HepG2 (cell line): ENCODE data around the gene CREBBP. TPM values are rescaled to one million over a fixed set of nuclear protein-coding genes. Genes with fewer than 3 reads are reported as not detected.

ENCODE experiments used
- ATAC-seq: fragments of 200-7000 bp; cut with Tn5 transposase; 3 replicates; pipeline ENCODE4 v1.9.1; 2020; ENCODE audit warnings: mild to moderate bottlenecking, moderate library complexity
- BruUV-seq: library from RNA; stranded (reverse); fragments of 400-500 nt; replicated peaks from 2 replicates; lab custom pipeline; 2021; lab: Mats Ljungman, UMichigan
- CTCF ChIA-PET: fragments of 300-600 bp; formaldehyde crosslinking; extraction: SDS; loops from one replicate; lab custom pipeline; 2021; ENCODE audit warnings: low total read pairs, inconsistent platforms, low intra/inter-chr PET ratio; lab: Yijun Ruan, JAX
- POLR2A ChIA-PET: fragments of 350-600 bp; sonication (Branson Sonifier 250); formaldehyde crosslinking; loops from one replicate; lab custom pipeline; 2020; ENCODE audit warnings: antibody characterized with exemption, inconsistent platforms; lab: Yijun Ruan, JAX
- DNase-seq: peaks from one replicate; pipeline ENCODE4 v3.0.0-alpha.2; 2015; ENCODE audit warnings: low spot score
- FAIRE-seq: peaks from 3 replicates; lab custom pipeline; 2011; peaks lifted over from hg19 to GRCh38; lab: Jason Lieb, UNC
- H2AFZ ChIP-seq: one replicate; pipeline ENCODE4 v1.6.1; 2011; ENCODE audit warnings: low read length, inconsistent platforms
- H3K27ac ChIP-seq: fragments of 300-600 bp; 3 replicates; pipeline ENCODE4 v1.8.0; 2011; ENCODE audit warnings: mixed run types, mild to moderate bottlenecking, mixed read lengths, low read length, inconsistent platforms; ENCODE audit not compliant: insufficient read depth; ENCODE audit errors: extremely low read length
- H3K27me3 ChIP-seq, 2 experiments: fragments of 200-600 bp in 1 of 2; 2 replicates in 1 of 2; 3 replicates in 1 of 2; pipeline versions ENCODE4 v1.6.0 to v1.8.0; 2011; ENCODE audit warnings: low read length in 2 of 2, mild to moderate bottlenecking in 2 of 2, moderate library complexity in 2 of 2, inconsistent platforms in 1 of 2; ENCODE audit not compliant: insufficient read depth in 2 of 2, control insufficient read depth in 1 of 2
- H3K36me3 ChIP-seq, 2 experiments: fragments of 200-600 bp in 1 of 2; replicated peaks in 1 of 2; 2 replicates in 1 of 2; 3 replicates in 1 of 2; pipeline versions ENCODE4 v1.5.1 to v1.8.0; 2011; ENCODE audit warnings: low read length in 2 of 2, inconsistent platforms in 1 of 2; ENCODE audit not compliant: insufficient read depth in 2 of 2, control insufficient read depth in 1 of 2
- H3K4me1 ChIP-seq: 2 replicates; pipeline ENCODE4 v1.5.1; 2012; ENCODE audit warnings: low read length, inconsistent platforms; ENCODE audit not compliant: insufficient read depth
- H3K4me2 ChIP-seq: 2 replicates; pipeline ENCODE4 v1.6.0; 2011; ENCODE audit warnings: low read depth, low read length, inconsistent platforms
- H3K4me3 ChIP-seq, 3 experiments: fragments of 200-600 bp in 1 of 3; sonication (generic), shearing (Covaris generic) in 1 of 3; replicated peaks in 1 of 3; 2 replicates each; pipeline ENCODE4 v1.5.1; 2011 to 2016; ENCODE audit warnings: low read length in 3 of 3, inconsistent platforms in 2 of 3, low read depth in 2 of 3, mild to moderate bottlenecking in 2 of 3, control low read depth in 1 of 3, mixed read lengths in 1 of 3; ENCODE audit not compliant: insufficient read depth in 1 of 3
- H3K79me2 ChIP-seq: one replicate; pipeline ENCODE4 v1.6.1; 2011; ENCODE audit warnings: low read length, inconsistent platforms; ENCODE audit not compliant: insufficient read depth
- H3K9ac ChIP-seq: 2 replicates; pipeline ENCODE4 v1.6.0; 2011; ENCODE audit warnings: mild to moderate bottlenecking, low read depth, low read length, inconsistent platforms; ENCODE audit not compliant: insufficient read depth
- H3K9me3 ChIP-seq: 2 replicates; pipeline ENCODE4 v1.5.1; 2012; ENCODE audit warnings: mild to moderate bottlenecking, low read length
- H4K20me1 ChIP-seq: 2 replicates; pipeline ENCODE4 v1.6.0; 2011; ENCODE audit warnings: inconsistent platforms, mild to moderate bottlenecking, low read length, moderate library complexity; ENCODE audit not compliant: insufficient read depth
- MED1 ChIP-seq: sonication (generic); formaldehyde crosslinking; IDR thresholded peaks from 2 replicates; pipeline ENCODE4 v1.4.0; 2020; ENCODE audit warnings: missing genetic modification reagents
- PAWR ChIP-seq: sonication (generic); formaldehyde crosslinking; IDR thresholded peaks from 2 replicates; pipeline ENCODE4 v1.4.0; 2020; ENCODE audit warnings: missing genetic modification reagents, mild to moderate bottlenecking, borderline replicate concordance
- SMC3 ChIP-seq: IDR thresholded peaks from 2 replicates; pipeline ENCODE4 v1.6.1; 2011; ENCODE audit warnings: low read length, improper control_type of control experiment
- SP4 ChIP-seq: sonication (generic); formaldehyde crosslinking; IDR thresholded peaks from 2 replicates; pipeline ENCODE4 v1.8.1; 2023; ENCODE audit warnings: mild to moderate bottlenecking, missing genetic modification reagents
- ZNF331 ChIP-seq: sonication (generic); formaldehyde crosslinking; IDR thresholded peaks from 2 replicates; pipeline ENCODE4 v1.4.0; 2020; ENCODE audit warnings: missing genetic modification reagents
- ZNF430 ChIP-seq: sonication (generic); formaldehyde crosslinking; IDR thresholded peaks from 2 replicates; pipeline ENCODE4 v1.9.0; 2021; ENCODE audit warnings: mild to moderate bottlenecking, missing genetic modification reagents
- WGBS: methylation state at CpG from one replicate; pipeline ENCODE4 v1.1.6; 2017; ENCODE audit warnings: low lambda C conversion rate; 5-methylcytosine and 5-hydroxymethylcytosine counted together
- in situ Hi-C: cut with HindIII; loops from 2 replicates; pipeline ENCODE4 v1.10.0; 2017; ENCODE audit warnings: low pct_unique_long_range_greater_than_20kb; ENCODE audit not compliant: extremely low pct_ligation_motif_present
- intact Hi-C: fragments of 100-400 bp; cut with micrococcal nuclease; formaldehyde crosslinking; loops from one replicate; pipeline ENCODE4 v1.10.0; 2022; ENCODE audit not compliant: unreplicated experiment
- polyA plus RNA-seq, 8 experiments: library from polyadenylated mRNA; depleted of rRNA in 3 of 8; stranded (reverse) in 7 of 8; unstranded in 1 of 8; fragments of >200 nt; fragmentation: Illumina TruSeq in 4 of 8; extraction: Trizol in 4 of 8; gene quantifications; 2 replicates each; pipeline versions ENCODE4 v1.2.1 to v1.2.3, GENCODE V29; 2011 to 2016; ENCODE audit warnings: low read depth in 4 of 8, missing spikeins in 1 of 8, mixed read lengths in 1 of 8; ENCODE audit not compliant: insufficient read depth in 1 of 8
- total RNA-seq, 5 experiments: library from RNA; depleted of rRNA; stranded (reverse); fragments of >200 nt; fragmentation: Illumina TruSeq; extraction: Trizol; gene quantifications; 2 replicates each; pipeline ENCODE4 v1.2.3, GENCODE V29; 2016; ENCODE audit warnings: low read depth in 1 of 5
- TF ChIP-seq, protein P1 (sequence below): IDR thresholded peaks from 2 replicates; pipeline ENCODE4 v1.6.1; 2016; ENCODE audit warnings: mild to moderate bottlenecking
- TF ChIP-seq, protein P2 (sequence below): sonication (generic); formaldehyde crosslinking; IDR thresholded peaks from 2 replicates; pipeline ENCODE4 v1.5.1; 2020; ENCODE audit warnings: missing genetic modification reagents, mild to moderate bottlenecking, borderline replicate concordance
- TF ChIP-seq, protein P3 (sequence below): sonication (generic); formaldehyde crosslinking; IDR thresholded peaks from 2 replicates; pipeline ENCODE4 v1.4.0; 2020; ENCODE audit warnings: mild to moderate bottlenecking, missing genetic modification reagents, borderline replicate concordance
- TF ChIP-seq, protein P4 (sequence below): sonication (generic); formaldehyde crosslinking; IDR thresholded peaks from 2 replicates; pipeline ENCODE4 v1.4.0; 2020; ENCODE audit warnings: missing genetic modification reagents; ENCODE audit errors: not compliant biosample characterization

Gene CREBBP
- total and polyA plus RNA-seq, 2 of the 13 experiments (the other 11 are each of a cell fraction or from before 2014, with no cell fraction given), result 5.3 to 10.4 TPM

DNA sequence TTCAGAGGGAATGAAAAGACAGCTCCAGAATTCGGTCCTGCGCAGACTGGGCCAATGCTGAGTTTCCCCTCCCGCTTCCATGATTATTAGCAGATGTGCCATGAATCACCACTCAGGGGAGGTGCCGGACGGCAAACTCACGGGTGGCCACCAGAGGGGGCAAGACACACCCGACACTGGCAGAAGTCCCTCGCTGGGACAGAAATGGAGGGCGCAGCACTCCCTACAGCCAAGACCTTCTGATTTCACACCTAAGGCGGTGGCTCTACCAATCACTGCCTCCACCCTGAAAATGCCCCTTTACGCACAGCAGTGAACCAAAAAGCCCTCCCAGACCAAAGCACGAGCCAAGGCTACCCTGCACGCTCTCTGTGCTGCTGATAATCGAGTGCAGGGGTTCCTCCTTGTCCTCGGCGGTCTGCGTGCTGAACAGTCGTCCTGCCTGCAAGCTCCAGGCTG is 190.0 kb downstream of the CREBBP start:
- ChIA-PET CTCF (interaction anchor here (2.0 kb wide), 1 partner anchor 218 kb away, joined by 7 read pairs; no protein-coding TSS in a partner anchor), POLR2A (no interaction called here)
- Histone ChIP-seq H3K9ac (no peak overlapping the region), H2AFZ (no peak overlapping the region), H3K79me2 (peaks cover 20% of the 10 kb centered on the region), H3K27me3 (no peaks in the 10 kb centered on the region), H3K4me1 (peaks cover 33% of the 10 kb centered on the region), H3K36me3 (peaks cover 27 to 43% of the 10 kb centered on the region in 2 experiments), H4K20me1 (no peaks in the 10 kb centered on the region), H3K9me3 (no peaks in the 10 kb centered on the region), H3K4me3 (no peak overlapping the region), H3K4me2 (no peak overlapping the region), H3K27ac (no peak overlapping the region)
- 88% methylated on average over 12 of the region's 18 CpGs for WGBS
- in situ Hi-C loops (no loop called here), intact Hi-C loops (loop anchor here (2.0 to 10.0 kb wide), 3 partner anchors 26 to 424 kb away; partner anchors contain the start of genes ADCY9 and TRAP1)
- FAIRE-seq (peak; percentile 26), ATAC-seq (peak; percentile 94), DNase-seq (peak; percentile 66)
- BruUV-seq, result no TSS peak
- TF ChIP-seq, protein P1, sequence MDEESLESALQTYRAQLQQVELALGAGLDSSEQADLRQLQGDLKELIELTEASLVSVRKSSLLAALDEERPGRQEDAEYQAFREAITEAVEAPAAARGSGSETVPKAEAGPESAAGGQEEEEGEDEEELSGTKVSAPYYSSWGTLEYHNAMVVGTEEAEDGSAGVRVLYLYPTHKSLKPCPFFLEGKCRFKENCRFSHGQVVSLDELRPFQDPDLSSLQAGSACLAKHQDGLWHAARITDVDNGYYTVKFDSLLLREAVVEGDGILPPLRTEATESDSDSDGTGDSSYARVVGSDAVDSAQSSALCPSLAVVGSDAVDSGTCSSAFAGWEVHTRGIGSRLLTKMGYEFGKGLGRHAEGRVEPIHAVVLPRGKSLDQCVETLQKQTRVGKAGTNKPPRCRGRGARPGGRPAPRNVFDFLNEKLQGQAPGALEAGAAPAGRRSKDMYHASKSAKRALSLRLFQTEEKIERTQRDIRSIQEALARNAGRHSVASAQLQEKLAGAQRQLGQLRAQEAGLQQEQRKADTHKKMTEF (CRISPR knock-in tag), result peak; percentile 34; the same call in 1 of the 2 replicates
- TF ChIP-seq ZNF430 (CRISPR knock-in tag) (0 out of 2 replicates have a peak, but pooled peaks have one; percentile 35), MED1 (CRISPR knock-in tag) (peak; percentile 28; the same call in 1 of the 2 replicates), PAWR (CRISPR knock-in tag) (no peak), ZNF331 (CRISPR knock-in tag) (0 out of 2 replicates have a peak, but pooled peaks have one; percentile 29), SP4 (CRISPR knock-in tag) (0 out of 2 replicates have a peak, but pooled peaks have one; percentile 37), SMC3 (peak; percentile 81)
- TF ChIP-seq, protein P2, sequence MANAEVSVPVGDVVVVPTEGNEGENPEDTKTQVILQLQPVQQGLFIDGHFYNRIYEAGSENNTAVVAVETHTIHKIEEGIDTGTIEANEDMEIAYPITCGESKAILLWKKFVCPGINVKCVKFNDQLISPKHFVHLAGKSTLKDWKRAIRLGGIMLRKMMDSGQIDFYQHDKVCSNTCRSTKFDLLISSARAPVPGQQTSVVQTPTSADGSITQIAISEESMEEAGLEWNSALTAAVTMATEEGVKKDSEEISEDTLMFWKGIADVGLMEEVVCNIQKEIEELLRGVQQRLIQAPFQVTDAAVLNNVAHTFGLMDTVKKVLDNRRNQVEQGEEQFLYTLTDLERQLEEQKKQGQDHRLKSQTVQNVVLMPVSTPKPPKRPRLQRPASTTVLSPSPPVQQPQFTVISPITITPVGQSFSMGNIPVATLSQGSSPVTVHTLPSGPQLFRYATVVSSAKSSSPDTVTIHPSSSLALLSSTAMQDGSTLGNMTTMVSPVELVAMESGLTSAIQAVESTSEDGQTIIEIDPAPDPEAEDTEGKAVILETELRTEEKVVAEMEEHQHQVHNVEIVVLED (CRISPR knock-in tag), result peak; percentile 38; the same call in 1 of the 2 replicates
- TF ChIP-seq, protein P3, sequence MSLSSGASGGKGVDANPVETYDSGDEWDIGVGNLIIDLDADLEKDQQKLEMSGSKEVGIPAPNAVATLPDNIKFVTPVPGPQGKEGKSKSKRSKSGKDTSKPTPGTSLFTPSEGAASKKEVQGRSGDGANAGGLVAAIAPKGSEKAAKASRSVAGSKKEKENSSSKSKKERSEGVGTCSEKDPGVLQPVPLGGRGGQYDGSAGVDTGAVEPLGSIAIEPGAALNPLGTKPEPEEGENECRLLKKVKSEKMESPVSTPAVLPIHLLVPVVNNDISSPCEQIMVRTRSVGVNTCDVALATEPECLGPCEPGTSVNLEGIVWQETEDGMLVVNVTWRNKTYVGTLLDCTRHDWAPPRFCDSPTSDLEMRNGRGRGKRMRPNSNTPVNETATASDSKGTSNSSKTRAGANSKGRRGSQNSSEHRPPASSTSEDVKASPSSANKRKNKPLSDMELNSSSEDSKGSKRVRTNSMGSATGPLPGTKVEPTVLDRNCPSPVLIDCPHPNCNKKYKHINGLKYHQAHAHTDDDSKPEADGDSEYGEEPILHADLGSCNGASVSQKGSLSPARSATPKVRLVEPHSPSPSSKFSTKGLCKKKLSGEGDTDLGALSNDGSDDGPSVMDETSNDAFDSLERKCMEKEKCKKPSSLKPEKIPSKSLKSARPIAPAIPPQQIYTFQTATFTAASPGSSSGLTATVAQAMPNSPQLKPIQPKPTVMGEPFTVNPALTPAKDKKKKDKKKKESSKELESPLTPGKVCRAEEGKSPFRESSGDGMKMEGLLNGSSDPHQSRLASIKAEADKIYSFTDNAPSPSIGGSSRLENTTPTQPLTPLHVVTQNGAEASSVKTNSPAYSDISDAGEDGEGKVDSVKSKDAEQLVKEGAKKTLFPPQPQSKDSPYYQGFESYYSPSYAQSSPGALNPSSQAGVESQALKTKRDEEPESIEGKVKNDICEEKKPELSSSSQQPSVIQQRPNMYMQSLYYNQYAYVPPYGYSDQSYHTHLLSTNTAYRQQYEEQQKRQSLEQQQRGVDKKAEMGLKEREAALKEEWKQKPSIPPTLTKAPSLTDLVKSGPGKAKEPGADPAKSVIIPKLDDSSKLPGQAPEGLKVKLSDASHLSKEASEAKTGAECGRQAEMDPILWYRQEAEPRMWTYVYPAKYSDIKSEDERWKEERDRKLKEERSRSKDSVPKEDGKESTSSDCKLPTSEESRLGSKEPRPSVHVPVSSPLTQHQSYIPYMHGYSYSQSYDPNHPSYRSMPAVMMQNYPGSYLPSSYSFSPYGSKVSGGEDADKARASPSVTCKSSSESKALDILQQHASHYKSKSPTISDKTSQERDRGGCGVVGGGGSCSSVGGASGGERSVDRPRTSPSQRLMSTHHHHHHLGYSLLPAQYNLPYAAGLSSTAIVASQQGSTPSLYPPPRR (CRISPR knock-in tag), result no peak
- TF ChIP-seq, protein P4, sequence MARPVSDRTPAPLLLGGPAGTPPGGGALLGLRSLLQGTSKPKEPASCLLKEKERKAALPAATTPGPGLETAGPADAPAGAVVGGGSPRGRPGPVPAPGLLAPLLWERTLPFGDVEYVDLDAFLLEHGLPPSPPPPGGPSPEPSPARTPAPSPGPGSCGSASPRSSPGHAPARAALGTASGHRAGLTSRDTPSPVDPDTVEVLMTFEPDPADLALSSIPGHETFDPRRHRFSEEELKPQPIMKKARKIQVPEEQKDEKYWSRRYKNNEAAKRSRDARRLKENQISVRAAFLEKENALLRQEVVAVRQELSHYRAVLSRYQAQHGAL (CRISPR knock-in tag), result peak; percentile 49
